GM23248 (cell line): ENCODE results near the gene ABLIM2.

Source experiments
- EZH2 ChIP-seq: fragments of 200-600 bp; sonication (generic); IDR thresholded peaks from 2 replicates; pipeline ENCODE4 v1.6.1; 2018; ENCODE audit warnings: antibody characterized with exemption, mild to moderate bottlenecking; ENCODE audit not compliant: insufficient read depth, poor library complexity, severe bottlenecking
- EZH2phosphoT487 ChIP-seq: fragments of 200-600 bp; sonication (generic); IDR thresholded peaks from 2 replicates; pipeline ENCODE4 v1.6.1; 2018; ENCODE audit warnings: antibody characterized with exemption, moderate library complexity, mild to moderate bottlenecking, low read depth; ENCODE audit not compliant: insufficient read depth

GRCh38 chr4:7992846-7993245, 165.8 kb downstream of the ABLIM2 start:
- TF ChIP-seq EZH2phosphoT487 (no peak), EZH2 (no peak)
